ENCODE results near the gene THSD7A.

The THSD7A gene

DNA sequence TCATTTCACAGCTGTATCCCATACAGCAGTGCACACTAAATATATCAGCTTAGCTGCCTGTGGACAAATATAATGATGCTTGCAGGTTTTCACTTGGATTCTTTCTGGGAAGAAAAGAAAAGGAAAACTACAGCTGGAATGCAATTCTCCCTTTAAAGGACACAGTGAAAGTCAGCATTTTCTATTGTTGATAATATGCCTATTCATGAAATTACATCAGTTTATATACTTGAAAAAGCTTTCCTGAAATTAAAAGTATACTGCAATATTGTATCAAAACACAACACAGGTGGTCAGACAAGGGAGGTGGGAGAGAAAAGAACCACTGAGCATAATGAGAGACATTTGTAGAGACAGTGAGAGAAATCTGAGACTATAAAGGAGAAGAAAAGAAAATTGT, 20.3 kb downstream of the THSD7A start:
- no peak for DNase-seq

DNA sequence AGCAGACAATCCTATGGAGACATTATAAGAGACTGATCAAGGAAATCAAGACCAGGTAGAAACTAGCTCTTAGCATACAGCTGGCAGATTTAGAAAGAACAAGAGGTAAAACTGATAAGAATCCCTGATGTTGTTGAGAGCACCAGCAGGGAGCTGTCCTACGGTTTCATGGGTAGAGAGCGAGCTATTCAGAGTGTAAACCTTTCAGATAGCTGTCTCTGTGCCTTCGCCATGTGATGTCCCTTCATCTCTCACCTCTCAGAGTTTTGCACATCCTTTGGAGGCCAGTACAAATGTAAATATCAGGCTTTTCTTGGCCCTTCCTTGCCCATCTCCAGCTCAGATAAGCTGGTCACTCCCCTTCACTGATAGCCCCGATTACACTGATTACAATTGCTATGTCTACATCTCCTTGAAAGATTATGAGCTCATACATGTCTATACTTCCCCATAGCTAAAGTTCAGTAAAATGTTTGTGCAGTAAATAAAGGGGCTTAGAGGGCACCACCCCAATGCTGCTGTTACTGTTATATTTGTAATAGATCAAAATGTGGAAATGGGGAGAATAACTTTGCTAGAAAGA, 21.9 kb downstream of the THSD7A start:
- no peak for DNase-seq

DNA sequence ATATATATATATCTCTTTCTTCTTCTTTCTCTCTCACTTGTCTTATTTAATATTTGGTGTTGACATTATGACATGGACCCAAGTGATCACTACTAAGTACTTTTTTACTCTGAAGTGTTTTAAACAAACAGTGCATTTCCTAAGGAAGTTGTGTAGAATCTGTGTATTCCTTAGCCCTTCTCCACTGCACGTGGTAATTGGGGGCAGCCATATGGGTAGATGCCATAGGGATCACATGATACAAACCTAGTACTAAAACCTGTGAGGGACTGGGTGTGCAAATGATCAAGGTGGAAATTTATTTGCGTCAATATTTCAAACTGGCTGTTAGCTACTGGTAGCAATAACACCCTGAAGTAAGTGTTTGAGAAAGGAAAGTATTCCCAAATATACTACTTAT, 25.0 kb downstream of the THSD7A start:
- no peak for DNase-seq

DNA sequence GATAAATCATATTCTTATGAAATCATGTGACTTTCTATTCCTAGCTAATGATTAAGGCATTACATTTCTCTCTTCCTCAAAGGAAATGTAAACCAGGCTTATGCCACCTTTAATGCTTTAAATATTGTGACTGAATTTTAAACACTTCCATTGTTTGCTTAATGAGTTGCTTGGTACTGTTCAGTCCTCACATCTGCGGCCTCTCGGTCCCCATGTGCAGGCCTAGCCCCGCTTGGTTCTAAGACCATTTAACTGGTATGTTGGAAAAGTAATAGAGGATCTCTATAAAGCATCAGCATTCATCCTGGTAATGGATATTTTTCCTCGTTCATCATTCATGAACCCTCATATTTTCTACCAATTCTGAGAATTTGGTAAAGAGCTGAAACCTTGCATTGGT, 27.4 kb downstream of the THSD7A start:
- no peak for DNase-seq

DNA sequence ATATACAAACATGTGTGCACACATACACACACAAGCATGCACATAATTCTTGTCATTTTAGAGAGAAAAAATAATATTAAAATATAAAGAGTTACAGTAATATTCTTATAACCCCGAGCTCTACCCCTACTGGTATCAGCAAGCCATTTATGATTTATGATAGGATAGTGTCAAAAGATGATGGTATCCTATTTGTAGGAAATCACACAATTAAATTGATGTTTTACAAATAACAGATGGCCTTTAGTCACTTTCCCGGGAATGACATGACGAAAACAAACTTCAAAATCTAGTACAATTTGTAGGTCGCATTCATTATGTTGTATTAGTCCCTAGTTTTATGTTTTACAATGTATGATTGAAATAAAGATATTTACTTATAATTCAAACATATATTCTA, 36.8 kb downstream of the THSD7A start:
- no peak for DNase-seq

DNA sequence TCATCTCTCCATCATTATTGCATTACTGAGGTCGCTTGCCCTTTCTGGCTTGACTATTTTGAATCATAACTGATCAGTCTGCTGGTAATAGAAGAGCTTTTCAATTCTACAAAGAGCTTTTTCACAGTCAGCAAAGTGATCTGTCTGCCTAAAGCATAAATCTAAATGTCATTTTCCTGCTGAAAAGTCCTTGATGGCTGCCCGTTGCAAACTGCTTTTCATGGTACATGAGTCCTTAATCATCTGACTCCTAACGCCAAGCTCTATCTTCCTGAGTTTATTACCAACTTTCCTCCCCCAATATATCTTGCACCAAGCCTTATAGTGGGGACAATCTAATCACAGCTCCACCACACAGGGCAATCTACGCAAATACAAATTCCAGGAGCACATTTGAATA, 39.8 kb downstream of the THSD7A start:
- DNase-seq: no peak

DNA sequence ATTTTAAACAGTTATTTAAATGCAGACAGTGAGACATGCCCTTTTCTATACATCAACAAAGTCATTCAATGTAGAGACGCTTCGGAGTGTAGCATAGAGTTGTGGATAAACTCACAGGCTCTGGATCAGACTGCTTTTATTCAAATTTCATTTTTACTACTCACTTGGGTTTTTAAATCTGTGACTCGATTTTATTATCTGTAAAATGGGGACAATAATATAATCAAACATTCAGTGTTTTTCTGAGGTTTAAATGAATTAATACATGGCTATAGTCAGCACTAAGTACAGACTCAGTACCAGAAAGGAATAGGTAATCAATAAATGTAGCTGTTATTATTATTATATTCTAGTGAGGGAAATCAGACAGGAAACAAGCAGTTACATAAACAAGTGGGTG, 43.4 kb downstream of the THSD7A start:
- no peak for DNase-seq

DNA sequence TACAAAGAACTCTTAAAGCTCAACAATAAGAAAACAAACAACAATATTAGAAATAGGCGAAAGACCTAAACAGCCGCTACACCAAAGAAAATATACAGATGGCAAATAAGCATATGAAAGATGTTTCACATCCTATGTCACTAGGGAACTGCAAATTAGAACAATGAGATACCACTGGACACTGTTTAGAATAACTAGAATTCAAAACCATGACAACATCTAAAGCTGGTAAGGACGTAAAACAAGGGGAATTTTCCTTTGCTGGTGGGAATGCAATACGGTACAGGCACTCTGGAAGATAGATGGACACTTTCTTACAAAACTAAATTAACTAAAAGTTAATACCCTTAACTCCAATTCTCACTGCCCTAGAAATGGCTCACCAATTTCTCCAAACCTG, 44.5 kb downstream of the THSD7A start:
- DNase-seq: no peak

DNA sequence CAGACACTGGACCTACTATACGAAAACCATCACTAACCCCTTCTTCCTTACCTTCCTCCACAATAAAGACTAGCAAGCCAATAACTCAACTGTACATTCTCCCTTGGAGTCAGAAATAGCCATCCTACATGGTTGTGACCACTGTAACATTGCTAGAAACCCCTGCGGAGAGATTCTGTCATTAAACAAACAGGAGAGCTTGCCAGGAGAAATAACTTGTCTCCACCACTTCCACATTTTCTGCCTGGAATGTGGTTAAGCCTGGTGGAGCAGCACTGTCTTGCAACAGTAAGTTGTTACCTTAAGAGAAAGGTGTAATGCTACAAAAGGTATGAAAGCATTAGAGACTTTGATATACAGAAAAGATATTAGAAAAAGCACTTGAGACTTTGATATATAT, 45.8 kb downstream of the THSD7A start:
- no peak for DNase-seq

DNA sequence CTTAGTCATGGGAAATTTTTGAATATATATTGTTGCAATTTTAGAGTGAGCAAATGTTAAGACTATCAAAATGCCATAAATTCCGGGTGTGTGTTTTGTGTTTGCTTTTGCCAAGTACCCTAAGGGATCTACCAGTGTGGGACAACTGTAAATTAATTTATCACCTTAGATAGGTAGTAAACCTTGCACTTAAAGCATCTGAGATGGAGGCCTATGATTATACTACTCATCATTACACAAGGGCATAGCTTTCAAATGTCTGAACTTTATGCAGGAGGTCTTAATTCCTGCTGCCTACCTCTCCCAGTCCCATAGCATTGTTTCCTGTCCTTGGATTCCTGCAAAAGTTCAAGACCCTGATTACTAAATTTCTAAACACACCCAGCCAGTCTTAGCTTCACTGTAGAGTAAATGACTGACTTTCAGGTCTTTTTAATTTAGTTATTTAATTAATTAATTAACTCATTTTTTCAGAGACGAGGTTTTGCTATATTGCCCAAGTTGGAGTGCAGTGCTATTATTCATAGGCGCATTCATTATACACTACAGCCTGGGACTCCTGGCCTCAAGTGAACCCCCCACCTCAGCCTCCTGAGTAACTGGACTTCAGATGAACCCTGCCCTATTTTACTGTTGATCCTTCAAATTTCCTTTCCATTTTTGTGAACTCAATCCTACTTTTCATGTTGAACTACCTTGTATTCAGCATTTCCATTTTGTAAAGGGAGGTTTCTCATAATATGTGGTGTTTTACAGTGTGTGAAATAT, 47.0 kb downstream of the THSD7A start:
- no peak for DNase-seq

DNA sequence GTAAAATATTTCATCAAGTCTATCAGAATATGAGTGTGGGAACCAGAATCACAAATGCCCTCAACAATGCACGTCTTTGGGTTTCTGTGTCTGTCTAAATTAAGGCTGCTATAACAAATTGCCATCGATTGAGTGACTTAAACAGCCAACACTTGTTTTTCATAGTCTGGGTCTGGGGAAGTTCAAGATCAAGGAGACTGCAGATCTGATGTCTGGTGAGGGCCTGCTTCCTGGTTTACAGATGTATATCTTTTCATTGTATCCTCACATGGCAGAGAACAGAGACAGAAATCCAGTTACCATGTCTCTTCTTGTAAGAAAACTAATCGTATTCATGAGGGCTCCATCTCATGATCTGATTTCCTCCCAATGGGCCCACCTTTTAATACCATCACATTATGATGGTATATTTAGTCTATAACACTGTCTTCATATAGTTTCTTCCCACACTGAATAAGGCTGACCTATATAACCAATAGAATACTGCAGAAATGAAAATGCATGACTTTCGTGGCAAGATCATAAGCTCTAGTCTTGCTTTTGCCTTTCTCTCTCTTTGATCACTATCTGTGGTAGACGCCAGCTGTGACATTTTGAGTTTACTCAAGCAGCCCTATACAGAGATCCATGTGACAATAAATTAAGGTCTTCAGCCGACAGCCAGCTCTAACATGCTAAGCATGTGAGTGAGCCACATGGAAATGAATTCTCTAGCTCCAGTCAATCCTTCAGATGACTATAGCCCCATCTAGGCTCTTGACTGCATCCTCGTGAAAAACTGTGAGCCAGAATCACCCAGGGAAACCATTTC, 51.9 kb downstream of the THSD7A start:
- no peak for DNase-seq

DNA sequence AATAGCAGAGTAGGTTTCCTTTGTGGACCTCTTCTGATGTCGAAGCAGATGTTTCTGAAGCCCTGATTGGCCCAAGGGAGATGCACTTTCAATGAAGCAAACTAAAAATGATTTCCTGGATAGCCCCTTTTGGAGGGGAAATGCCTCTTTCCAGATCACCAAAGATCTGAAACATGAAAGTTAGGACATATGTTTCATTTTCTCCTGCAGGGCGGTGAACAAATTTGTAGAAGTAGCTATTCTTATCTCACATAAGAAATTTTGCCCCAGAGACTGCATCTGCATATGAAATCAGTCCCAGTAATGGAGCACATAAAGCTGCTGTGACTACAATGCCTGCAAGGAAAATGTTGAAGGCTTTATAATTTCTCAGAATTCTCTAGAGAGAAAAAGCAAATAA, 56.0 kb downstream of the THSD7A start:
- no peak for DNase-seq

DNA sequence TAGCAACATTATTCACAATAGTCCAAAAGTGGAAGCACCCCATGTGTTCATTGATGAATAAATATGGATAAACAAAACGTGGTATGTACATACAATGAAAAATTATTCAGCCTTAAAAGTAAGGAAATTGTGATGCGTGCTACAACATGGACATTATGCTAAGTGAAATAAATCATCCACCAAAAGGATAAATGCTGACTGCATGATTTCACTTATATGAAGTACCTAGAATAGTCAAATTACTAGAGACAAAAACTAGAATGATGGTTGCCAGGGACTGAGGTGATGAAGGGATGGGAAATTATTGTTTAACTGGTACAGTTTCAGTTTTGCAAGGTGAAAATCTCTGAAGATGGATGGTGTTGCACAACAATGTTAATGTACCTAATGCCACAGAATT, 56.6 kb downstream of the THSD7A start:
- no peak for DNase-seq

DNA sequence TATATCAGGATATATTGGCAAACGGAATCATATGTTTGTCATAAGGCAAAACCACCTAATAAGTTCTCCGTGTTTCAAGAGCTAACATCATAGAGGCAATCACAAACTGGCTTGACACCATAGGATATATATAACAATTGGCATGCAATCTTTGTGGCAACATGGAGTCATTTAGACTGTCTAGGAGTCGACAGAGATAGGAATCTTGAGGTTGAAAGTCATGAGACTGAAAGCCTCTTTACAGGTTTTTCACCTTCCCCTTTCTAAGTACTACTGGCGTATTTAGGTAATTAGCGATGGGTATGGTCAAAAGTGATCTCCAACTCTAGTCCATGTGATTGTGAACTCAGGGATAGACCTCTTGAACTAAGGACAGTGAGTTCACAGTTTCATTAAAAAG, 63.7 kb downstream of the THSD7A start:
- DNase-seq: no peak

DNA sequence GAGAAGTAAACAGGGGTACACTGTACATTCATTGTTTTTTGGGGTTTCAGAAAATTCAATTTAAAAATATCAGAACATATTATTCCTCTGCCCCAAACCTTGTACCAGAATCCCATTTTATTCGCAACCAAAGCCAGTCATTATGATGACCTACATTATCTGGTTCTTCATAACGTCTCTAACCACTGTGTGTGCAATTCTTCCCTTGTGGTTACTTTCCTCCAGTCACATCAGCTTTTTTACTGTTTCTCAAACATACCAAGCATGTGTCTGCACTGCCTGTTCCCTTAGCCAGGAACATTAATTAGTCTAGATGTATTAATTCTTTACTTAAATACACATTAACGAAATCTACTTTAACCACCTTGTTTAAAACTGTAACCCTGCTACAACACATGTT, 64.8 kb downstream of the THSD7A start:
- no peak for DNase-seq

DNA sequence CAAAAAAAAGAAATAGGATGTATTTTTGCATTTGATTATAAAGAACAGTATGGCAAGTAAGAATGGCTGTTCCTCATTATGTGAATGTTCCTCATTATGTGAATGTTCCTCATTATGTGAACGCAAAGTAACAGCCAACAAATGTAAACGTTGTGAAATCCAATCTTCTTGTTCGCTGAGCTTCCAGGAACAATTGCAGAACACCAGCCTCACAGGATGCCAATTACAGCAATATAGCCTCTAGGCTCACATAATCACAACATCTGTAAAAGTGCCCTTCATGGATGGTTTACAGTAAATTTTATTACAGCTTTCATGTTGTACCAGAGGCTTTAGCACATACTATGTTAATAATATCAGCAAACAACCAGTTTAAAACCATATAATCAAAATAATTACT, 71.6 kb downstream of the THSD7A start:
- no peak for DNase-seq

DNA sequence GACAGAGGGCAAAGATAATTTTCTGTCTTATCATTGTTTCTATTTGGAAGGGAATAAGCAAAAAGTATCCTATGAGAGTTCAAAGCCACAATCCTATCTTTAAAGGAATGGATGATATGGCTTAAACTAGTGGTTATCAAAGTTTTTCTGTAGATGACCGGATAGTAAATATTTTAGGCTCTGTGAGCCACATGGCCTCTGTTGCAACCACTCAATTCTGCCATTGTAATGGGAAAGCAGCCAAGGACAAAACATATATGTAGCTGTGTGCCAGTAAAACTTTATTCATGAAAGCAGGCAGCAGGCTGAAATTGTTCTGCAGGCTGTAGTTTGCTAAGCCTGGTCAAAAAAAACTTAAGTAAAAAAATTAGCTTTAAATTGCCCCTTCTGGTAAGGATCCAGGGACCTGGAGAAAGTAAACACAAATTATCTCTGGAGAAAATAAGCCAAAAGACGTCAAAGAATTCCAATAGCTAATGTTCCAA, 73.3 kb downstream of the THSD7A start:
- no peak for DNase-seq

DNA sequence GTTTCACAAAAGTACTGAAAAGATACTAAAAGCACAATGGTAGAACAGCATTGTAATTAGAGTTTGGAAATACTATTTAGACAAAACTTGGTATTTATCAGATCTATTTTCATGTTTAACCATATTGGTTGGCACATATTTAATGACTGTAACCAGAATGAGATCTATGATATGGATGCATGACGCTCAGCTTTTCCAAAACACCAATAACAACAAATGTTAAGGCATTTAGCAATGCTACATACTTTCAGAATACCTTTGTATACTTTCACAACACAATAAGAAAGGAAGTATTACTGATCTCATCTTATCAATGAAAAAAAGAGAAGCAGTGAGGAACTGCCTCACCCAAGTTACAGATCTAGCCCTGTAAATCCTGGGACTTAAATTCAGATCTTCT, 74.8 kb downstream of the THSD7A start:
- no peak for DNase-seq

DNA sequence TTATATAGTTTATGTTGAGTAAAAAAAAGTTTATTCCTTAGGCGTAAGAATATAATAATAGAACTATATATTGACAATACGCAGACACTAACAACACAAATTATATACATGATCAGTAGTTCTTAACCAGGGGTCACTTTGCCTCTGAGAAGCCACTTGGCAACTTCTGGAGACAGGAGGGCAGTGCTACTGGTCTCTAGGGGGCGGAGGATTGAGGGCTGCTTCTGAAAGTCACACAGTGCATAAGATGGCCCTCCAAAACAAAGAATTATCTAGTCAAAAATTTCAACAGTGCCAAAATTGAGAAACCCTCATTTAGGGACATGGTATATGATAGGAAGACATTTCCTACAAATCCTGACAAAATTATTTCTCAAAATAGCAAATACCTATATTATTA, 77.1 kb downstream of the THSD7A start:
- DNase-seq: no peak

DNA sequence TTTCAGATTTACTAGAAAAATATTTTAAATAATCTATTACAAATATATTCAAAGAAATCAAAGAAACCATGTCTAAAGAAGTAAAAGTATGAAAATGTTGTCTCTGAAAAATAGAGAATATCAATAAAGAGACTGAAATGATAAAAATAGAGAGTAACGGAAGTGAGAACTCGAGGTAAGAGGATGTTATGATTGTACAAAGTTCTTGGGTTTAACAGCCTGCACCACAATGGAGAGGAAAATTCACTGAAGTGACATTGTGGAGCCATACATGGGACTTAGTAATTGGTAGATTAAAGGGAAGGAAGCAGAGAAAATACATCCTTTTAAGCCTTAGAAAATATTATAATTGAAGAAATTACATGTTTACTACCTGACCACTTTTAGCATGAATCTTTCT, 77.9 kb downstream of the THSD7A start:
- DNase-seq: no peak

DNA sequence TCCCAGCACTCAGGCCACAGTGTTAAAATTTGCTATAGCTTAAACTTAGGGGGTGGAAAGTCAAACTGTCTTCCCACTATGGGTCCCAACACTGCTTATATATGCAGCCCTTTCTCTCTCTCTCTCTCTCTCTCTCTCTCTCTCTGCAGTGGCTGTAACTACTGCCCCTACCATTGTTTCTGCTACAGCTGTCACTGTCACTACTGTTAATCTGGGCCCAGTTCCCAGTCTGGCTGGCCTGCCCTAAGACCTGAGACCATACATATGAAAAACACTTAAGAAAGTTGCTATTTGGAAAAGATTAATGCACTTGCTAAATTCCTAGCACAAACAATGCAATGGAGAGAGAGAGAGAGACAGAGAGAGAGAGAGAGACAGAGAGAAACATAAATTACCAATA, 78.6 kb downstream of the THSD7A start:
- no peak for DNase-seq

DNA sequence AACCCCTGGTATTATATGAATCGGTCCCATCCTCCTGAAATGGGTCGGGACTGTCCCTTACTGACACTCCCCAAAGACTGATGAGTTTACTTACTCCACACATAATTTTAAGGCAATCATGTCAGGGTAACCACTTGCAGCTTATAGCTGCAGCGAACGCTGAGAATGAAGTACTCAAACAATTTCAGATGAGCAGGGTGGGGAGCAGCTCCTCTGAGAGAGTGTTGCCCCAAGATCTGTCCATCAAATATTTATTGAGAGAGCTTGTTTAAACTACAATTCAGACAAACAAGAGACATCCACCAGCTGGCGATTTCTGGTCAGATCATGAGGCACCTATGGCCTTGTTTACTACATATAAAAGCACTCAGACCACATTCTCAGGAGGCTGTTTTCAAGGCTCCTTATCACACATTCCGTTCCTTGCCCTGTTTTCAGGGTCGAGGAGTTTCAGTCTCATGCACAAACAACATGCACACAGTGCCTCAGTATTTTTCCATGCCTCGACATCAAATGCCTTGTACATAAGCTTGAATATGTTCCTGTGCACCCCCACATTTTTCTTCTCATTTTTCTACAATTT, 80.1 kb downstream of the THSD7A start:
- DNase-seq: no peak

DNA sequence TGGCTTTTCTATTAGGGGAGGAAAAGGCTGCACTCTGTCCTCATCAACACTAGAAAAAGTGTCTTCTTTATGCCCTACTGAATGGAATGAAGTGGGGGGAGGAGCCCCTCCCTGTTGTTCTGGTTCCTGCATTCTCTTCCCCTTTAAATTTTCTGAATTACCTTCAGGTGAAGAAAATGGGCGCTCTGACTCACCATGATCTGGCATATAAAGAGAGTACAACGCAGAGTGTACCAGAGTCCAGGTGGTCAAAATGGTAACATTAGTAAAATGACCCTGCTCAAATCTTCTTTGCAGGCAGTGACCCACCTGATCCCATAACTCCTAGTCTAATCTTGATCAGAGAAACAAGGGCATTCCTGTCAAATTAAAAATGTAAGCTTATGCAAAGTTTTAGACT, 80.7 kb downstream of the THSD7A start:
- no peak for DNase-seq

DNA sequence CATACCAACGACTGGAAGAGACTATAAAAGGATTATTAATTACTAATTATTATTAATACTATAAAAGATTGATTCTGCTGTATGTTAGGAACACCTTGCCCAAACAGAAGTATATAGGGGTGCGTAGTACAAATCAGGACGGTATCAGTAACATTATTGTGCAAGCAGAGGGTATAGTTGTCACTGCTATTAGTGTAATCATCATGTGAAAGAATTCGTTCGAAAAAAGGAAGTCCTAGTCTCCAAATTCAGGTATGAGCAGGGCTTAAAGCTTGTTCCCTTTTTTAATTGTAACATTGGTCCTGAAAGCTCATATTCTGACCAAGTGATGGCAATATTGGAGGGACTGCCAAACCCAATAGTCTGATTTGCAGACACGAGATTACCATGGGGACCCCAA, 81.8 kb downstream of the THSD7A start:
- no peak for DNase-seq

Measured in CD4-positive, alpha-beta T cell treated with Interleukin-17A for 1 hour (primary cell).